GM12892 (cell line): ENCODE data around the gene C1QTNF2.

ENCODE experiments used
- POLR2A ChIP-seq: IDR thresholded peaks from 2 replicates; pipeline ENCODE4 v1.6.1; 2011; ENCODE audit warnings: low read depth, low read length, control low read depth
- POLR2AphosphoS5 ChIP-seq: IDR thresholded peaks from 2 replicates; pipeline ENCODE4 v1.6.1; 2011; ENCODE audit warnings: low read depth, low read length, control low read depth
- TAF1 ChIP-seq: IDR thresholded peaks from 2 replicates; pipeline ENCODE4 v1.6.1; 2011; ENCODE audit warnings: low read depth, mild to moderate bottlenecking, control low read depth, low read length, borderline replicate concordance

DNA sequence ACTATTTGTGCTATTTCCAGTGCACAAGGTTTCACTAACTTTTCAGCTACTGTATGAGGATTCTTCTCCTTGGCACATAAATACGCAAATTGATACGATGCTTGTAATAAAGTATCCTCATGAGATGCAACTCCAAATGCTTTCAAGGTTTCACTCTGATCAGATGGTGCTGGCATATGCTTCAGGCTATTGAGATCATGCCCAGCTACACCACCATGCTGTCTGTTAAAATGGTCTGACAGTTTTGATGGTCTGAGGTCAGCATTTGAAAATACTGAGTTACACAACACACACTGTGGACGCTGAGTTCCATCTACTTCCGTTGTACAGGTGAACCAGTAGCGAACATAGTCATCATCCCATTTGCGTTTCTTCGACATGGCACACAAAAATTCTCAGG is 24.7 kb upstream of the C1QTNF2 start:
- TF ChIP-seq POLR2AphosphoS5 (no peak), POLR2A (no peak), TAF1 (no peak)
